HG03108 (cell line): ENCODE measurements around the gene RSF1.

Source experiments
- ATAC-seq: cut with Tn5 transposase; IDR thresholded peaks from one replicate; pipeline ENCODE4 v1.9.1; 2021; ENCODE audit warnings: moderate library complexity; ENCODE audit not compliant: unreplicated experiment

Gene RSF1

GRCh38 chr11:77806415-77806814 lies 14.1 kb downstream of the RSF1 start:
- ATAC-seq, result no peak

- no peak for ATAC-seq
Measured at GRCh38 chr11:77801477-77801876, 19.0 kb downstream of the RSF1 start.

GRCh38 chr11:77800449-77800848 lies 20.1 kb downstream of the RSF1 start:
- no peak for ATAC-seq

- no peak for ATAC-seq
Measured at GRCh38 chr11:77799338-77799737, 21.2 kb downstream of the RSF1 start.

- ATAC-seq, result no peak
Measured at GRCh38 chr11:77793972-77794371, 26.6 kb downstream of the RSF1 start.

- ATAC-seq, result no peak
Measured at GRCh38 chr11:77791301-77791700, 29.2 kb downstream of the RSF1 start.

- ATAC-seq, result no peak
Measured at GRCh38 chr11:77789731-77790476, 30.6 kb downstream of the RSF1 start.

- no peak for ATAC-seq
Measured at GRCh38 chr11:77789061-77789730, 31.3 kb downstream of the RSF1 start.

GRCh38 chr11:77784572-77784971 lies 36.0 kb downstream of the RSF1 start:
- ATAC-seq, result no peak

GRCh38 chr11:77783025-77783424 lies 37.5 kb downstream of the RSF1 start:
- no peak for ATAC-seq

- ATAC-seq, result no peak
Measured at GRCh38 chr11:77779935-77780334, 40.6 kb downstream of the RSF1 start.

GRCh38 chr11:77778549-77778948 lies 42.0 kb downstream of the RSF1 start:
- ATAC-seq, result no peak

GRCh38 chr11:77778118-77778517 lies 42.4 kb downstream of the RSF1 start:
- ATAC-seq, result no peak

- ATAC-seq, result no peak
Measured at GRCh38 chr11:77776455-77776854, 44.1 kb downstream of the RSF1 start.

GRCh38 chr11:77775936-77776335 lies 44.6 kb downstream of the RSF1 start:
- ATAC-seq, result no peak

GRCh38 chr11:77771135-77771534 lies 49.4 kb downstream of the RSF1 start:
- ATAC-seq, result no peak

- ATAC-seq, result no peak
Measured at GRCh38 chr11:77770629-77771028, 49.9 kb downstream of the RSF1 start.

- no peak for ATAC-seq
Measured at GRCh38 chr11:77762426-77762825, 58.1 kb downstream of the RSF1 start.

GRCh38 chr11:77761491-77761890 lies 59.0 kb downstream of the RSF1 start:
- ATAC-seq, result no peak

- no peak for ATAC-seq
Measured at GRCh38 chr11:77758331-77758730, 62.2 kb downstream of the RSF1 start.

- no peak for ATAC-seq
Measured at GRCh38 chr11:77753230-77753629, 67.3 kb downstream of the RSF1 start.

GRCh38 chr11:77752516-77752915 lies 68.0 kb downstream of the RSF1 start:
- no peak for ATAC-seq
